H1 (cell line): ENCODE measurements around the gene TNFAIP8. TPM values are rescaled to one million over a fixed set of nuclear protein-coding genes. Genes with fewer than 3 reads are reported as not detected.

Experiments used
- CTCF ChIA-PET: fragments of 300-600 bp; sonication (Branson Sonifier 250); formaldehyde crosslinking; loops from one replicate; lab custom pipeline; 2021; ENCODE audit not compliant: partially characterized antibody; lab: Charles Lee
- POLR2A ChIA-PET: fragments of 300-600 bp; sonication (Branson Sonifier 250); formaldehyde crosslinking; loops from one replicate; lab custom pipeline; 2021; ENCODE audit warnings: inconsistent platforms; ENCODE audit not compliant: partially characterized antibody; lab: Charles Lee
- DNase-seq, 2 experiments: peaks; one replicate each; pipeline versions ENCODE4 v3.0.0 to v3.0.0-alpha.2; 2010 to 2022; ENCODE audit warnings: low spot score in 2 of 2, low read depth in 1 of 2, mixed read lengths in 1 of 2
- FAIRE-seq: peaks from 2 replicates; lab custom pipeline; 2011; peaks lifted over from hg19 to GRCh38; lab: Jason Lieb, UNC
- H2AFZ ChIP-seq: 2 replicates; pipeline ENCODE4 v1.8.1; 2012; ENCODE audit warnings: low read length, inconsistent platforms
- H2AK5ac ChIP-seq: 2 replicates; pipeline ENCODE4 v1.6.1; 2013; ENCODE audit warnings: low read depth, low read length
- H2BK120ac ChIP-seq: replicated peaks from 2 replicates; pipeline ENCODE3; 2013; ENCODE audit warnings: low read depth, low read length, inconsistent platforms
- H2BK12ac ChIP-seq: 2 replicates; pipeline ENCODE4 v1.6.1; 2013; ENCODE audit warnings: low read depth, low read length
- H2BK15ac ChIP-seq: 2 replicates; pipeline ENCODE4 v1.6.1; 2013; ENCODE audit warnings: low read length
- H2BK20ac ChIP-seq: 2 replicates; pipeline ENCODE4 v1.6.1; 2013; ENCODE audit warnings: low read length
- H2BK5ac ChIP-seq: 2 replicates; pipeline ENCODE4 v1.6.1; 2013; ENCODE audit warnings: low read depth, low read length
- H3K14ac ChIP-seq: 2 replicates; pipeline ENCODE4 v1.6.1; 2013; ENCODE audit warnings: inconsistent platforms; ENCODE audit not compliant: insufficient read length
- H3K18ac ChIP-seq: 2 replicates; pipeline ENCODE4 v1.6.1; 2013; ENCODE audit warnings: low read length; ENCODE audit errors: extremely low read depth
- H3K23ac ChIP-seq: 2 replicates; pipeline ENCODE4 v1.6.1; 2013; ENCODE audit warnings: inconsistent platforms; ENCODE audit not compliant: insufficient read length
- H3K23me2 ChIP-seq: 2 replicates; pipeline ENCODE4 v1.6.1; 2013; ENCODE audit warnings: low read depth, low read length
- H3K27ac ChIP-seq: 2 replicates; pipeline ENCODE4 v1.6.1; 2011; ENCODE audit warnings: low read depth, low read length, inconsistent platforms
- H3K27me3 ChIP-seq, 4 experiments: replicated peaks in 1 of 4; 1 replicate in 1 of 4; 2 replicates in 3 of 4; pipeline versions ENCODE4 v1.6.1 to v1.8.1; 2011 to 2013; ENCODE audit warnings: low read length in 3 of 4, mild to moderate bottlenecking in 3 of 4, inconsistent platforms in 2 of 4, mixed read lengths in 2 of 4, moderate library complexity in 1 of 4; ENCODE audit not compliant: control insufficient read depth in 3 of 4, insufficient read depth in 3 of 4; ENCODE audit errors: extremely low read depth in 1 of 4
- H3K36me3 ChIP-seq, 4 experiments: 2 replicates each; pipeline versions ENCODE4 v1.6.1 to v1.8.1; 2011 to 2013; ENCODE audit warnings: mild to moderate bottlenecking in 4 of 4, low read length in 3 of 4, moderate library complexity in 2 of 4, control low read depth in 1 of 4, inconsistent platforms in 1 of 4; ENCODE audit not compliant: insufficient read depth in 4 of 4, control insufficient read depth in 2 of 4
- H3K4ac ChIP-seq: replicated peaks from 2 replicates; pipeline ENCODE3; 2013; ENCODE audit warnings: low read length, low read depth, mixed read lengths, inconsistent platforms; ENCODE audit not compliant: insufficient read length
- H3K4me1 ChIP-seq, 4 experiments: replicated peaks in 1 of 4; 1 replicate in 1 of 4; 2 replicates in 3 of 4; pipeline versions ENCODE4 v1.6.1 to v1.8.1; 2011 to 2013; ENCODE audit warnings: low read length in 3 of 4, inconsistent platforms in 2 of 4, mixed read lengths in 1 of 4; ENCODE audit not compliant: insufficient read depth in 4 of 4, control insufficient read depth in 3 of 4
- H3K4me2 ChIP-seq, 2 experiments: 2 replicates each; pipeline versions ENCODE4 v1.6.1 to v1.8.1; 2011 to 2013; ENCODE audit warnings: low read depth in 2 of 2, low read length in 2 of 2, control low read depth in 1 of 2, inconsistent platforms in 1 of 2, mild to moderate bottlenecking in 1 of 2; ENCODE audit not compliant: insufficient read depth in 1 of 2
- H3K4me3 ChIP-seq, 4 experiments: fragments of 200-600, 300-600 bp in 1 of 4; sonication (generic), shearing (Covaris generic), sonication (Bioruptor Twin) in 1 of 4; 2 replicates each; pipeline versions ENCODE4 v1.5.1 to v1.8.1; 2011 to 2016; ENCODE audit warnings: low read length in 4 of 4, low read depth in 3 of 4, control low read depth in 2 of 4, inconsistent platforms in 2 of 4, mild to moderate bottlenecking in 2 of 4, mixed read lengths in 1 of 4, moderate library complexity in 1 of 4; ENCODE audit not compliant: insufficient read depth in 2 of 4; ENCODE audit errors: extremely low read depth in 1 of 4
- H3K56ac ChIP-seq: replicated peaks from 2 replicates; pipeline ENCODE3; 2013; ENCODE audit warnings: low read depth, mild to moderate bottlenecking, mixed read lengths, low read length, inconsistent platforms; ENCODE audit not compliant: insufficient read length
- H3K79me1 ChIP-seq: 2 replicates; pipeline ENCODE4 v1.6.1; 2013; ENCODE audit warnings: low read depth, low read length, control low read depth
- H3K79me2 ChIP-seq, 2 experiments: 2 replicates each; pipeline versions ENCODE4 v1.6.1 to v1.8.1; 2012 to 2013; ENCODE audit warnings: low read length in 2 of 2, mild to moderate bottlenecking in 2 of 2, inconsistent platforms in 1 of 2; ENCODE audit not compliant: insufficient read depth in 2 of 2, control insufficient read depth in 1 of 2
- H3K9ac ChIP-seq, 4 experiments: replicated peaks in 1 of 4; 1 replicate in 1 of 4; 2 replicates in 3 of 4; pipeline versions ENCODE4 v1.6.1 to v1.8.1; 2011 to 2013; ENCODE audit warnings: low read depth in 3 of 4, low read length in 3 of 4, control low read depth in 2 of 4, mild to moderate bottlenecking in 2 of 4, moderate library complexity in 2 of 4, inconsistent platforms in 1 of 4; ENCODE audit errors: extremely low read depth in 1 of 4
- H3K9me3 ChIP-seq, 2 experiments: 2 replicates each; pipeline versions ENCODE4 v1.6.1 to v1.8.1; 2012 to 2013; ENCODE audit warnings: mild to moderate bottlenecking in 2 of 2, moderate library complexity in 2 of 2, control low read depth in 1 of 2, inconsistent platforms in 1 of 2, low read depth in 1 of 2, low read length in 1 of 2, mixed read lengths in 1 of 2; ENCODE audit not compliant: insufficient read depth in 2 of 2
- H4K20me1 ChIP-seq, 2 experiments: replicated peaks in 1 of 2; 2 replicates each; pipeline versions ENCODE3 to v1.8.1; 2011 to 2013; ENCODE audit warnings: inconsistent platforms in 2 of 2, low read length in 2 of 2, mild to moderate bottlenecking in 1 of 2; ENCODE audit not compliant: insufficient read depth in 2 of 2, control insufficient read depth in 1 of 2
- H4K5ac ChIP-seq: 2 replicates; pipeline ENCODE4 v1.6.1; 2013; ENCODE audit warnings: low read length, low read depth, mixed read lengths, inconsistent platforms; ENCODE audit not compliant: insufficient read length
- H4K8ac ChIP-seq: 2 replicates; pipeline ENCODE4 v1.8.0; 2013; ENCODE audit warnings: mild to moderate bottlenecking, moderate library complexity, low read length, inconsistent platforms; ENCODE audit not compliant: insufficient read depth; ENCODE audit errors: extremely low read depth
- H4K91ac ChIP-seq: replicated peaks from 2 replicates; pipeline ENCODE3; 2013; ENCODE audit warnings: low read length, mixed read lengths, inconsistent platforms; ENCODE audit not compliant: insufficient read length
- CEBPB ChIP-seq: IDR thresholded peaks from 2 replicates; pipeline ENCODE4 v1.6.1; 2012; ENCODE audit warnings: low read depth, low read length
- GABPA ChIP-seq: IDR thresholded peaks from 2 replicates; pipeline ENCODE4 v1.6.1; 2011; ENCODE audit warnings: mild to moderate bottlenecking, low read length, moderate library complexity, borderline replicate concordance; ENCODE audit not compliant: insufficient read depth
- HDAC2 ChIP-seq, 2 experiments: fragments of 300-600 bp in 1 of 2; sonication (generic) in 1 of 2; IDR thresholded peaks; 2 replicates each; pipeline ENCODE4 v1.6.1; 2011 to 2012; ENCODE audit warnings: low read depth in 2 of 2, low read length in 2 of 2, mild to moderate bottlenecking in 2 of 2, moderate library complexity in 2 of 2, borderline replicate concordance in 1 of 2, inconsistent platforms in 1 of 2
- POU5F1 ChIP-seq: IDR thresholded peaks from 2 replicates; pipeline ENCODE4 v1.6.1; 2011; ENCODE audit warnings: low read depth, mild to moderate bottlenecking, low read length, moderate library complexity
- TAF1 ChIP-seq: IDR thresholded peaks from 2 replicates; pipeline ENCODE4 v1.6.1; 2011; ENCODE audit warnings: mild to moderate bottlenecking, low read depth, low read length
- WGBS, 2 experiments: shearing (Covaris generic) in 1 of 2; methylation state at CpG; one replicate each; pipeline versions ENCODE4 v1.1.6 to v1.1.7; 2013 to 2015; ENCODE audit warnings: low lambda C conversion rate in 2 of 2, mixed read lengths in 2 of 2, inconsistent platforms in 1 of 2, low coverage in 1 of 2, missing lambda C conversion rate in 1 of 2; ENCODE audit not compliant: insufficient replicate concordance in 2 of 2, insufficient coverage in 1 of 2, insufficient read length in 1 of 2; ENCODE audit errors: extremely low coverage in 1 of 2, missing lambda C conversion rate in 1 of 2; 5-methylcytosine and 5-hydroxymethylcytosine counted together
- polyA plus RNA-seq, 7 experiments: library from polyadenylated mRNA; depleted of rRNA in 3 of 7; stranded (reverse) in 5 of 7; unstranded in 2 of 7; fragments of >200 nt in 5 of 7; fragments of 200-250 nt in 2 of 7; gene quantifications; 1 replicate in 5 of 7; 2 replicates in 1 of 7; 4 replicates in 1 of 7; pipeline versions ENCODE4 v1.2.1 to v1.2.3, GENCODE V29; 2011 to 2013; ENCODE audit warnings: missing spikeins in 2 of 7, mixed read lengths in 2 of 7
- total RNA-seq: library from RNA; stranded (reverse); fragmentation: NEBNext Ultra II Directional; extraction: Animal tissue kit (Norgen Biotek cat#: 25700); gene quantifications from 2 replicates; pipeline ENCODE4 v1.2.1, GENCODE V29; 2021

TNFAIP8 gene
- total and polyA plus RNA-seq, 2 of the 8 experiments (the other 6 are each of a cell fraction or from before 2014, with no cell fraction given), result 12.4 to 19.3 TPM

GRCh38 chr5:119382169-119382568, 26.4 kb downstream of the TNFAIP8 start:
- Histone ChIP-seq H2BK120ac (no peak overlapping the region), H2BK5ac (no peak overlapping the region), H2AK5ac (no peak overlapping the region), H3K4me2 (no peak overlapping the region), H3K14ac (no peak overlapping the region), H3K9me3 (no peaks in the 10 kb centered on the region), H4K20me1 (peaks cover 0 to 1% of the 10 kb centered on the region in 2 experiments), H3K23me2 (no peaks in the 10 kb centered on the region), H3K9ac (no peak overlapping the region), H3K4me1 (peaks cover 0 to 7% (median 2%) of the 10 kb centered on the region in 4 experiments; a peak in 2 of 7 replicates), H3K27me3 (no peaks in the 10 kb centered on the region), H3K27ac (no peak overlapping the region), H3K23ac (no peak overlapping the region), H3K79me1 (no peaks in the 10 kb centered on the region), H3K56ac (no peak overlapping the region), H4K5ac (no peak overlapping the region), H2BK15ac (no peak overlapping the region), H2BK12ac (no peak overlapping the region), H3K4me3 (no peak overlapping the region), H3K4ac (no peak overlapping the region), H4K8ac (no peak overlapping the region), H2AFZ (no peak overlapping the region), H3K36me3 (no peaks in the 10 kb centered on the region), H3K79me2 (no peaks in the 10 kb centered on the region; a peak in 1 of 4 replicates), H4K91ac (no peak overlapping the region), H2BK20ac (no peak overlapping the region), H3K18ac (no peak overlapping the region)
- no peak for TF ChIP-seq CEBPB
- TF ChIP-seq HDAC2 (IDR thresholded peaks at IDR 0.05; ENCODE audit: borderline replicate concordance in 1 of 2, low read depth in 2 of 2, low read length in 2 of 2), result no peak
- TF ChIP-seq POU5F1, result no peak
- no peak for TF ChIP-seq TAF1
- no peak for TF ChIP-seq GABPA
- no peak for DNase-seq
- FAIRE-seq, result no peak
- POLR2A ChIA-PET, result no interaction called here
- CTCF ChIA-PET, result interaction anchor here (0.6 kb wide), 1 partner anchor 30 kb away, joined by 3 read pairs; no protein-coding TSS in a partner anchor
- WGBS, 2 experiments, result 91% methylated on average over 3 of the region's 3 CpGs; no CpG with 5 or more reads in 1 of the 2 experiments
